ENCODE measurements around the gene PIGQ.

The PIGQ gene

GRCh38 chr16:534856-535445 lies 34.8 kb upstream of the PIGQ start:
- no peak for DNase-seq

DNA sequence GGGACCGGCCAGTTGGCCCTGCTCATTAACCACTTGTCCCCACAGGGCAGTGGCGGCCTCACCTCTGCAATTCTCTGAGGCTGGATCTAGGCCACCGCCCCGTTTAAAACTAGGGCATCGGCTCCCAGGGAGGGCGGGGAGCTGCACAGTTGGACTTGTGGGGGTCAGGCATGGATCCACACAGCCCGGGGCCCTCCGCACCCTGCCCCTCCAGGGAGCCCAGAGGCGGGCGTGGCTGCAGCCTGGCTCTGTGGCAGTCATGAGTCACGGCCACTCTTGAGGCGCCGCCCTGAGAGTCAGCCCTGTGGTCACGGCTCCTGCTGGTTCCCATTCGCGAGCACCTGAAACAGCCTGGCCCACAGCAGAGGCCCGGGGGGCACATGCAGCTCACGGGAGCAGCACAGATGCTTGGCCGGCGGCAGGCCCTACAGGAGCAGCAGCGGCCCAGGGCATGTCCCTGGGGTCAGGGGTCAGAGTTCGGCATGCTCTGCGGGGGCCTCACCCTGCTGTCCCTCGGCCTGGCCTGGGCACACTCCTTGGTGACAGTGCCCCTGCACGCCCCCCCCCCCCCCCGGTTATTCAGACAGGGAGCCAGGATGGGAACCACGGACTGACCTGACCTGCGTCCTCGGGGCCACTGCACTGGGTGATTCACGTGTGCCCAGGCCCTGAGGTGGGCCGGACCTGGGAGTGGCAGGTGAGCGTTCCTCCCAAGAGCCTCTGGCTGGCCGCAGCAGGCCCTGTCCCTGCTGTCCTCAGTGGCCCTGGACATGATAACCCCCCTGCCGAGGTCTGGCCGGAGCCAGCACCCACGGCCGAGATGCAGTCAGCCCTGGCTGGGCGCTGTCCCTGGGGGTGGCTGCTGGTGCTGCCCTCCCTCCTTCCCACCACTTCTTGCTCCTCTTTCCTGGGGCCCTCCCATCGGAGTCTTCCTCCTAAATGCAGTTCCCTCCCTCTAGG lies 34.0 kb upstream of the PIGQ start:
- DNase-seq, result no peak

- DNase-seq, result no peak
These were observed 33.0 kb upstream of the PIGQ start for GRCh38 chr16:536746-537145.

DNA sequence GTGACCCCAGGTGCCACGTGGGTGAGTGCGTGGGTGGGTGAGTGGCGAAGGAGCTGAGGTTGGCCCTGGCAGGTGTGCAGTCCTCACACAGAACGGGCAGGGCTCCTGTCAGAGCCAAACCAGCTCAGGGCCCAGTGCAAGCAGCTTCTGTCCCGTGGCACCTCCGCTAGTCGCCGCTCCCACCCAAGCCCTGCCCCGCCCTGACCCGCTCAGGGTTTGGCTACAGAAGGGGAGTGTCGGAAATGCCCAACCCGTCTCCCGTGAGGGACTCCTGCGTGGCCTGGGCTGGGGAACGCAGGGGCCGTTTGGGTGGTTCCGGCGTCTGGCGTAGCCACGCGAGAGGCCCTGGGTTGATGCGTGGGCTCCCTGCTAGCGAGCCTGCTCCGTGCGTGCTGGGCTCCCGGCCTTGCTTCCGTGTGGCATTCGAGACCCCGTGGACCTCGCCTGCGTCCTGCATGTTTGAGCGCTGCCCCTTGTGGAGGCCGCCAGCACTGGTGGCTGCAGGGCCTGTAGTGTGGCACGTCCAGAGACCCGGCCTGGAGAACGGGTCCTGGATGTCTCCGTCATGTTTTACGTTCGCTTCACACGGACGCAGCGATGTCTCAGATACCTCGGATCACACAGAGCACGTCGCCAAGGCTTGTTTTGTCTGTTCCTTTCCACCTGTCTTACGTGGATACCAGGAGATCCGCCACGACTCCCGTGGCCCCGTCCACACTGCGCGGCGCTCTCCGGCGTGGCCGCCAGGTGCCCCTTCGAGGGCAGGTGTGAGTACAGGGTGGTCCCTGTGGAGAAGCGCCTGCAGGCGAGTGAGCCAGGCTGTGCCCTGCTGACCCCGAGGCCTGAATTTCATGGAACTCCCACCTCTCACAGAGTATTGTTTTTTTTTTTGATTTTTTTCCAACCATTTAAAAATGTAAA lies 32.1 kb upstream of the PIGQ start:
- no peak for DNase-seq

DNA sequence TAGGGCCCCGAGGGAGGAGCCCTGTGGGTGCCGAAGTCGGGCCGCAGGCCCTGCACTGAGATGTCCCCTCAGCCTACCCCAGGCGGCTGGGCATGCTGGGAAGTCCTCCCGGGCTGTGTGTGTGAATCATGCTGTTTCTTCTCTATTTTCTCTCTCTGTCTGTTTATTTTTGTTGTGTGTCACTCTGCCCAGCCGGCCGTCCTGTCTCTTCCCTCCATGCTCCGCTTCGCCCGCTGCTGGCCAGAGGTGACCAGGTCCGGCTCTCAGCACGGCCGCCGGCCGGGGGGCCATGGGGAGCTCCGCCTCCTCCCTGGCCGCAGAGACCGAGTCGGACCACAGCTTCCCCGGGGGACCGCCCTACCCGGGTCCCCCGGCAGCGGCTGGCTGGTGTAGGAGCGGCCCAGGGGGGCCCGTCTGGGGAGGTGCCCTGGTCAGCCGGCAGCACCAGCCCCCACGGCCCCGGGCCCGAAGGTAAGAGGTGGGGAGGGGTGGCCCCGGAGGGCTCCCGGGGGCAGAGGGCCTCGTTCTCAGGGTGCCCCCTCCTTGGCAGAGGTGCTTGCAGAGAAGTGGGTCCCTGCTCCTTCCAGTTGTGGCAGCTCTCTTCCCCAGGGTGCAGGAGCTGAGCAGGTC lies 29.8 kb upstream of the PIGQ start:
- no peak for DNase-seq

- DNase-seq, result no peak
These were observed 29.0 kb upstream of the PIGQ start for GRCh38 chr16:540645-541340.

DNA sequence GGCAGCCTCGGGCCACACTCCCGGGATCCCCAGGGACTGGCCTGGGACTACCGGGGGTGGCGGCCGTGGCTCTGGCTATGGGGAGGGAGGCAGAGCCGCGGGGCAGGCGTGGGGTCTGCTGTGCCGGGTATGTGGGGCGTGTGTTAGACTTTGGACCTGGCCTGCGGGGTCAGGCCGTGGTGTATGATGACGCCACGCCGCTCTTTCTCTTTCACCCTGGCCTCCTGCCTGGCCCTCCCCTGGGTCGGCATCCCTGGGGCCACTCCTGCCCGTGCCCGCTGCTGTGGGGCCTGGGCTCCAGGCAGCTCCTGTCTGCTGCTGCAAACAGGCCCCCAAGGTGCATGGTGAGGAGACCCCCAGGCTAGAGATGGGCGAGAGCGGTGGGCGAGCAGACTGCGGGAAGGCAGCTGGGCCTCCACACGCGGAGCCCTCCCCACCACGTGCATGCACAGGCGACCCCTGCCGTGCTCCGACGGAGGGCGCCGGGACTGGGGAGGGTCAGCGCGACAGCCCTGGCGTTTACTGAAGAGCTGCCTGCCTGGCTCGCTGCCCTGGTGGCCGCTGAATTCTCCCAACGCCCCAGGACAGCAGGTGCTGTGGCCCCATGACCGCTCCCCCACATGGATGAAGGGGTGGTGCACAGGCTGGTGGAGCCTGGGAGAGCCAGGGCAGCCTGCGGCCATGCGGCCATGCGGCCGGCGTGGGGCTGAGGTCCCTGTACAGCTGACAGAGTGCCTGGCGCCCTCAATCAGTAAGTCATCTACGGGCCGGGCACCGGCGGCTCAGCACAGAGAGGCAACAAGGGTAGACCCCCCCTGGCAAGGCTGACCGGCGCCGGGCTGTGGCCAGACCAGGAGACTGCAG lies 26.2 kb upstream of the PIGQ start:
- DNase-seq, result no peak

- no peak for DNase-seq
These were observed 25.3 kb upstream of the PIGQ start for GRCh38 chr16:544517-544916.

GRCh38 chr16:546909-547770 lies 22.6 kb upstream of the PIGQ start:
- no peak for DNase-seq

DNA sequence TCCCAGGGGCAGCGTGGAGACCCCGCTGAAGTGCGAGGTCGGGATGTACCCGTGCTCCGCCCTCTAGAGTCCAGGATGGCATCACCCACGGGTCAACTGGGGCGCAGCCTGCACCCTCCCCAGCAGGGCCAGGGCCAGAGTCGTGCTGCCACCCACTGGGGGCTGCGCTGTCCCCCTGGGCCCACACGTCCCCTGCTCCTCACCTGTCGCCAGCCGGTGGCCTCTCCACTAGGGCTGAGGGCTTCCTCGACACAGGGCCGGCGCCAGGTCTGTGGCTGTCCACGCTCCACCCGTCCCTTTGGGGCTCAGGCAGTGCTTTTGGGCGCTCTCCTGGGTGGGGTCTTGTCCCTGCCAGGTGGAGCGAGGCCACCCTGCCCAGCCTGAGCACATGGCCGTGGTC lies 21.2 kb upstream of the PIGQ start:
- no peak for DNase-seq

GRCh38 chr16:549544-550263 lies 20.1 kb upstream of the PIGQ start:
- no peak for DNase-seq

- no peak for DNase-seq
These were observed 18.6 kb upstream of the PIGQ start for GRCh38 chr16:551210-551609.

GRCh38 chr16:552171-552570 lies 17.6 kb upstream of the PIGQ start:
- no peak for DNase-seq

DNA sequence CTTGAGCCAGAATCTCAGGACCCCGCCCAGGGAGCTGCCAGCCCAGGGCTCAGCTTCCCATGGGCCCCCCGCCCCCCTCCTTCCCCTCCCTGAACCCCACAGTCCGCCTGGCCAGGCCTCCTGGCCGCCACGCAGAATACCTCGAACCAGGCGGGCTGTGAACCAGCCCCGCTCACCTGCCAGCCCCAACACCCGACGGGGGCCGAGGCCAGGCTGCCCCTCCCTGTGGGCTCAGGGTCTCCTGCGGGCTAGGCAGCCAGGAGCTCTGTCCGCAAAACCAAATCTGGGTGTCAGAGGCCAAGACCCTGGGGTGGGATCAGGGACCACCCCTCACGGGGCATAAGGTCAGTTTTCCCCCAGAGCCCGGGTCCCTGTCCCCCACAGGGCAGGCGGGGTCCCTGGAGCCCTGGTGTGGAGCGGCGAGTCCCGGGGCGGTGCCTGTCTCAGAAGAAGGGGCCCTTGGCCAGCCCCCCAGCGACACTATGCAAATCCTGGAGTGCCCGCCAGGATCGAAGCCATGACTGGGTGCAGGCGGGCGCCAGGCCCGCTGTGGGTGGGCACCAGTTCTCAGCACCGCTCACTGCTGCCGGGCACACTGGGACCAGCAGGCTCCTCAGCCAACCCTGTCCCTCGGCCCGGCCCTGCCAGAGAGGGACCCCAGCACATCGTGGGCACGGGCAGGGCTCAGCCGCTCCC lies 16.0 kb upstream of the PIGQ start:
- no peak for DNase-seq

DNA sequence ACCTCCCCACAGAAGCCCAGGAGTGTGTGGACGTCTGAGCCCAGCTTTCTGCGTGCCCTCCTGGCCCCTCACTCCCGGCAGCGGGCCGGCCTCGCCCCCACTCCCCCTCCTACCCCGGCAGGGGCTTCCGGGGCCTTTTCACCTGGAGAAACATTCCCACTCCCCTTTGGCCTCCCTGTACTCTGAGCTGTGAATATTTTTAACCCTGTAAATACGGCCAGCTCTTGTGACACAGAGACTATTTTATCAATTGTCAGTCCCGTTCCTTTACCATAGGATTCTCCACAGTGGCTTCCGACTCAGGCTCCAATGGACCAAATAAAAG lies 15.5 kb upstream of the PIGQ start:
- DNase-seq, result no peak

DNA sequence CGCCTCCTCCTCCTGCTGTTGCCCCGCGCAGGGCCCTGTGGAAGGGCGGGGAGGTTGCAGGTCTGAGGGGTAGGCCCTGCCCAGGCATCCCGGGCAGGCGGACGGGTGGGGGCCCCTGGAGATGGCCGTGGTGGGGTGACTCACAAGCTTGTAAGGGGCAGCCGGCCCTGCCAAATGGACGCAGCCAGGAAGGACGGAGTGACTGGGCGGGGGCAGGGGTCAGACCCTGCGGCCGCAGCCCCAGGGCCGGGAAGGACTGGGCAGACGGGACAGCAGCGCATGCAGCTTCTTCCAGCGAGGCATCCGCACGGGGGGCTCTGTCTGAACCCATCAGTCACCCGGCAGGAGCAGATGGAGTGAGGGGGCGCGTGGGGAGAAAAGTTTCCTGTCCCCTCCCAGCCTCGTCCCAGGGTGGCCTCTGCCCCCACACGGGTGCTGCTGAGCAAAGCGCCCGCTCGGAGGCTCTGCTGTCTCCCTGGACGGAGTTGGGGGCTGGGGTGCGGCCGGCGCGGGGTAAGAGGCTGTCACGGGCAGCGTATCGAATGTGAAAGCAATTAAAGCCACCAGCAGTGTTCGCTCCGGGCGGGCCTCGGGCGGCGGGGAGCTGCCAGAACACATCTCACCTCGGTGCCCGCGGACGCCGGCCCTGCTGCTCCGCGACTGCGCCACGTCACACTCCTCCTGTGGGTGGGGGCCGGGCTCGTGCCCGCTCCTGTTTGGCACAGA lies 15.0 kb upstream of the PIGQ start:
- no peak for DNase-seq

- DNase-seq, result no peak
These were observed 14.0 kb upstream of the PIGQ start for GRCh38 chr16:555528-556473.

All from NCI-H510A treated with DMSO at 0.1 percent for 48 hours (cell line).